ENCODE results near the gene PPM1A. TPM values are rescaled to one million over a fixed set of nuclear protein-coding genes. Genes with fewer than 3 reads are reported as not detected.

Gene PPM1A
- total and polyA plus RNA-seq, 2 of the 8 experiments (the other 6 are each of a cell fraction or from before 2014, with no cell fraction given): 14.0 to 51.2 TPM

GRCh38 chr14:60210703-60211102, 38.3 kb upstream of the PPM1A start:
- Histone ChIP-seq H4K91ac (replicated peaks; ENCODE audit: insufficient read length, low read length) (no peak overlapping the region), H3K79me2 (ENCODE audit: control insufficient read depth in 1 of 2, insufficient read depth in 2 of 2, low read length in 2 of 2) (no peaks in the 10 kb centered on the region), H3K4me3 (ENCODE audit: extremely low read depth in 1 of 4, insufficient read depth in 2 of 4, low read depth in 3 of 4, low read length in 4 of 4) (no peak overlapping the region), H2BK5ac (ENCODE audit: low read depth, low read length) (no peak overlapping the region), H3K27me3 (replicated peaks in 1 of 4; ENCODE audit: control insufficient read depth in 3 of 4, extremely low read depth in 1 of 4, insufficient read depth in 3 of 4, low read length in 3 of 4) (no peaks in the 10 kb centered on the region), H2BK120ac (replicated peaks; ENCODE audit: low read depth, low read length) (no peak overlapping the region), H3K18ac (ENCODE audit: extremely low read depth, low read length) (no peak overlapping the region), H3K36me3 (ENCODE audit: control insufficient read depth in 2 of 4, insufficient read depth in 4 of 4, low read length in 3 of 4) (no peaks in the 10 kb centered on the region), H2BK20ac (ENCODE audit: low read length) (no peak overlapping the region), H2AFZ (ENCODE audit: low read length) (no peak overlapping the region), H2BK15ac (ENCODE audit: low read length) (no peak overlapping the region), H3K14ac (ENCODE audit: insufficient read length) (no peak overlapping the region), H3K4me1 (replicated peaks in 1 of 4; ENCODE audit: control insufficient read depth in 3 of 4, insufficient read depth in 4 of 4, low read length in 3 of 4) (peaks cover 0 to 8% (median 3%) of the 10 kb centered on the region in 4 experiments; a peak in 2 of 7 replicates), H3K23ac (ENCODE audit: insufficient read length) (no peak overlapping the region), H3K56ac (replicated peaks; ENCODE audit: insufficient read length, low read depth, low read length) (no peak overlapping the region), H4K8ac (ENCODE audit: extremely low read depth, insufficient read depth, low read length) (no peak overlapping the region), H3K23me2 (ENCODE audit: low read depth, low read length) (peaks cover 2% of the 10 kb centered on the region; the same call in 1 of the 2 replicates), H4K20me1 (replicated peaks in 1 of 2; ENCODE audit: control insufficient read depth in 1 of 2, insufficient read depth in 2 of 2, low read length in 2 of 2) (no peaks in the 10 kb centered on the region), H4K5ac (ENCODE audit: insufficient read length, low read depth, low read length) (no peak overlapping the region), H3K79me1 (ENCODE audit: low read depth, low read length) (no peaks in the 10 kb centered on the region), H3K9me3 (ENCODE audit: insufficient read depth in 2 of 2, low read depth in 1 of 2, low read length in 1 of 2) (no peaks in the 10 kb centered on the region), H2BK12ac (ENCODE audit: low read depth, low read length) (no peak overlapping the region), H3K9ac (replicated peaks in 1 of 4; ENCODE audit: extremely low read depth in 1 of 4, low read depth in 3 of 4, low read length in 3 of 4) (no peak overlapping the region), H2AK5ac (ENCODE audit: low read depth, low read length) (no peak overlapping the region), H3K4me2 (ENCODE audit: insufficient read depth in 1 of 2, low read depth in 2 of 2, low read length in 2 of 2) (peak overlapping the region in 1 of 2 experiments; percentile 25; a peak in 1 of 4 replicates), H3K4ac (replicated peaks; ENCODE audit: insufficient read length, low read depth, low read length) (no peak overlapping the region), H3K27ac (ENCODE audit: low read depth, low read length) (no peak overlapping the region)
- DNase-seq (ENCODE audit: low read depth in 1 of 2, low spot score in 2 of 2) (no peak), FAIRE-seq (no peak)
- CTCF ChIA-PET (ENCODE audit: partially characterized antibody): interaction anchor here (0.6 to 2.3 kb wide), 8 partner anchors 13 to 1043 kb away, joined by 3 to 9 read pairs (median 3); no protein-coding TSS in a partner anchor
- POLR2A ChIA-PET (ENCODE audit: partially characterized antibody): interaction anchor here (0.6 to 2.6 kb wide), 2 partner anchors 38 to 1287 kb away, joined by 3 to 6 read pairs; partner anchors contain the start of gene PPM1A
- WGBS, 2 experiments (ENCODE audit: extremely low coverage in 1 of 2, insufficient coverage in 1 of 2, insufficient read length in 1 of 2, insufficient replicate concordance in 2 of 2, low coverage in 1 of 2, low lambda C conversion rate in 2 of 2, missing lambda C conversion rate in 1 of 2): 92% methylated on average over 1 of the region's 1 CpG; no CpG with 5 or more reads in 1 of the 2 experiments
- TF ChIP-seq KDM5A (IDR thresholded peaks at IDR 0.05; ENCODE audit: low read length) (no peak), BCL11A (IDR thresholded peaks at IDR 0.05; ENCODE audit: low read depth in 2 of 2, low read length in 2 of 2) (no peak), MAFK (IDR thresholded peaks at IDR 0.05; ENCODE audit: low read depth, low read length) (no peak), SIRT6 (IDR thresholded peaks at IDR 0.05; ENCODE audit: low read length) (no peak), TCF12 (IDR thresholded peaks at IDR 0.05; ENCODE audit: low read depth, low read length) (no peak), RNF2 (IDR thresholded peaks at IDR 0.05; ENCODE audit: borderline replicate concordance, low read depth, low read length, missing control alignments, poor library complexity, severe bottlenecking) (no peak)

Data from H1 (cell line).